ENCODE data around the gene EVA1A. TPM values are rescaled to one million over a fixed set of nuclear protein-coding genes. Genes with fewer than 3 reads are reported as not detected.

The EVA1A gene
- total RNA-seq, 3 donors from 2014 or later (not counting 1 experiment from before 2014, with no cell fraction given), result not detected

DNA sequence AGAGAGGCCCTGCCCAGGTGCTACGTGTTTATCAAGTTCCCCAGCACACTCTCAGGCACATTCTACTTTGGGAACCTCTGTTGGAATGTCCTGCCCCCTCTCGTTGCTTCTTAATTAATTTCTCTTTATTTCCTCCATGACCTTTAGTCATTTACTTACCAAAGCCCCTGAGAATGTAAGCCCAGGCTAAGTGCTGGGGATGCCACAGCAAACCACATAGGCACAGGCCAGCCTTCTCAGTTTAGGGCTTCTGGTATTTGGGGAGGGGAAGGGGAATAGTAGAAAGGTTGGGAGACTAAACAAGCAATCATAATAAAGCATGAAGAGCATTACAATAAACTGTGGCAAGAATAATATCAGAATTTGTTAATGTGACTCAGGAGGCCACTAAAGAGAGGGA, 85.7 kb downstream of the EVA1A start:
- TF ChIP-seq, protein P1, sequence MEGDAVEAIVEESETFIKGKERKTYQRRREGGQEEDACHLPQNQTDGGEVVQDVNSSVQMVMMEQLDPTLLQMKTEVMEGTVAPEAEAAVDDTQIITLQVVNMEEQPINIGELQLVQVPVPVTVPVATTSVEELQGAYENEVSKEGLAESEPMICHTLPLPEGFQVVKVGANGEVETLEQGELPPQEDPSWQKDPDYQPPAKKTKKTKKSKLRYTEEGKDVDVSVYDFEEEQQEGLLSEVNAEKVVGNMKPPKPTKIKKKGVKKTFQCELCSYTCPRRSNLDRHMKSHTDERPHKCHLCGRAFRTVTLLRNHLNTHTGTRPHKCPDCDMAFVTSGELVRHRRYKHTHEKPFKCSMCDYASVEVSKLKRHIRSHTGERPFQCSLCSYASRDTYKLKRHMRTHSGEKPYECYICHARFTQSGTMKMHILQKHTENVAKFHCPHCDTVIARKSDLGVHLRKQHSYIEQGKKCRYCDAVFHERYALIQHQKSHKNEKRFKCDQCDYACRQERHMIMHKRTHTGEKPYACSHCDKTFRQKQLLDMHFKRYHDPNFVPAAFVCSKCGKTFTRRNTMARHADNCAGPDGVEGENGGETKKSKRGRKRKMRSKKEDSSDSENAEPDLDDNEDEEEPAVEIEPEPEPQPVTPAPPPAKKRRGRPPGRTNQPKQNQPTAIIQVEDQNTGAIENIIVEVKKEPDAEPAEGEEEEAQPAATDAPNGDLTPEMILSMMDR (IDR thresholded peaks at IDR 0.05), result no peak
- Mint-ChIP-seq H3K4me1 (no peaks in the 10 kb centered on the region), H3K36me3 (no peaks in the 10 kb centered on the region), H3K9me3 (peaks cover 0 to 2% of the 10 kb centered on the region in 2 donors), H3K27ac (no peak overlapping the region), H3K4me3 (no peak overlapping the region), H3K27me3 (ENCODE audit: low read depth in 2 of 2) (peaks cover 3 to 5% of the 10 kb centered on the region in 2 donors)
- Histone ChIP-seq H3K4me1 (ENCODE audit: control insufficient read depth, insufficient read depth, low read length) (no peaks in the 10 kb centered on the region), H3K36me3 (ENCODE audit: control insufficient read depth, insufficient read depth, low read length) (no peaks in the 10 kb centered on the region), H3K4me3 (ENCODE audit: low read length) (no peak overlapping the region), H3K27ac (ENCODE audit: low read length) (no peak overlapping the region), H3K9me3 (ENCODE audit: control insufficient read depth, insufficient read depth, low read length) (no peaks in the 10 kb centered on the region), H3K27me3 (ENCODE audit: control insufficient read depth, insufficient read depth, low read length) (no peaks in the 10 kb centered on the region)
- WGBS (ENCODE audit: insufficient coverage), result 90% methylated on average over 2 of the region's 2 CpGs
- DNase-seq (no peak), ATAC-seq (no peak)
- intact Hi-C loops (cut with micrococcal nuclease), result no loop called here

DNA sequence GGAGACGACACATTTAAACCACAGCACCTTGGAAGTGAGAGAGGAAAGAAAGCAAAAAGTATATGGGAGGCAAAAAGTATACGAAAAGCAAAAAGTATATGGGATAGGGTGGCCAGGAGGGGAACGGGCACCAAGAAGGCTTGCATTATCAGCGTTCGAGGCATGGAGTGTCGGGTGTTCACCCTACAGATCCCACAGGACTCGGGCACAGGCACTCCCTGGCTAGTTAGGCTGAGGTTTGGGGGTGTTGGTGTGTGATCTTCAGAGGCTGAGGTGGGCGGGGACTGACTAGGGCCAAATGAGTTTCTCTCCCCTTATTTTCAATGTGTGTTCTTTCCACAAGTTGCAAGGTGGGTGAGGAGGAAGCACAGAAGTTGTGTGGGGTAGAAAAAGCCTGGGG, 86.6 kb downstream of the EVA1A start:
- H3K27me3 Mint-ChIP-seq (ENCODE audit: low read depth in 2 of 2), result peaks cover 3 to 5% of the 10 kb centered on the region in 2 donors
- DNase-seq (no peak), ATAC-seq (no peak)

DNA sequence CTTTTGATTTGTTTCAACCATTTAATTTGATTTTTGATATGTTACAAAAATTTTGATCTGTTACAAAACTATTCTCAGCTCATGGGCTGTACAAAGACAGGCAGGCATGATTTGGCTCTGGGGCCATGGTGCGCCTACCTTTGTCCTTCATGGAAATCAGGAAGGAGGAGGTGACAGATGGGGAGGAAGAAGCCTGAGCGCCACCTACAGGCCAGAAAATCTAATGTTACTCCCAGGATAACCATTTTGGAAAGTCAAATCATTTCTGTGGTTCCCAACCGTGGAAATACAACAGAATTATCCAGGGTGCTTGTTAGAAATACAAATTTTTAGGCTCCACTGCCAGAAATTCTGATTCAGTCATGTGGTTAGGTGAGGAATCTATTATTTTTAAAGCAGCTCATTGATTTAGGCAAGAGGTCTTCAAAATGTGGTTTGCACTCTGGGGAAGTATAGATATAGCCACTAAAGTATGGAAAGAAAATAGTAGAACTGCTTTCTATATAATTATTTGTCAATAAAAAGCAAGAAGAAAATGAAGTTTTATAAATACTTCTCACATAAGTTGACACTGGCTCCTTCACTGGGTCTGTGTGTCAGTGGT, 93.9 kb downstream of the EVA1A start:
- DNase-seq (peak in 1 of 2 donors; percentile 31), ATAC-seq (no peak)
- H3K27me3 ChIP-seq (ENCODE audit: control insufficient read depth, insufficient read depth, low read length), result no peaks in the 10 kb centered on the region
- peaks cover 5 to 47% of the 10 kb centered on the region in 2 donors for H3K27me3 Mint-ChIP-seq (ENCODE audit: low read depth in 2 of 2)
- H3K27ac Mint-ChIP-seq, result no peak overlapping the region
- H3K9me3 ChIP-seq (ENCODE audit: control insufficient read depth, insufficient read depth, low read length), result no peaks in the 10 kb centered on the region
- WGBS (ENCODE audit: insufficient coverage), result 34% methylated on average over 3 of the region's 3 CpGs
- no peak overlapping the region for H3K27ac ChIP-seq (ENCODE audit: low read length)
- no peak overlapping the region for H3K4me3 ChIP-seq (ENCODE audit: low read length)
- intact Hi-C loops (cut with micrococcal nuclease), result no loop called here
- TF ChIP-seq, protein P1 (IDR thresholded peaks at IDR 0.05), result no peak
- H3K4me3 Mint-ChIP-seq, result no peak overlapping the region
- H3K4me1 Mint-ChIP-seq, result no peaks in the 10 kb centered on the region
- H3K4me1 ChIP-seq (ENCODE audit: control insufficient read depth, insufficient read depth, low read length), result no peaks in the 10 kb centered on the region
- no peaks in the 10 kb centered on the region for H3K36me3 Mint-ChIP-seq
- no peaks in the 10 kb centered on the region for H3K9me3 Mint-ChIP-seq
- H3K36me3 ChIP-seq (ENCODE audit: control insufficient read depth, insufficient read depth, low read length), result no peaks in the 10 kb centered on the region

More for the DNA sequence above, 86.6 kb downstream of the EVA1A start:
- Histone ChIP-seq H3K4me1 (ENCODE audit: control insufficient read depth, insufficient read depth, low read length) (no peaks in the 10 kb centered on the region), H3K27me3 (ENCODE audit: control insufficient read depth, insufficient read depth, low read length) (no peaks in the 10 kb centered on the region), H3K4me3 (ENCODE audit: low read length) (no peak overlapping the region), H3K9me3 (ENCODE audit: control insufficient read depth, insufficient read depth, low read length) (no peaks in the 10 kb centered on the region), H3K27ac (ENCODE audit: low read length) (no peak overlapping the region), H3K36me3 (ENCODE audit: control insufficient read depth, insufficient read depth, low read length) (no peaks in the 10 kb centered on the region)
- intact Hi-C loops (cut with micrococcal nuclease), result no loop called here
- no peaks in the 10 kb centered on the region for H3K36me3 Mint-ChIP-seq
- H3K27ac Mint-ChIP-seq, result no peak overlapping the region
- no peaks in the 10 kb centered on the region for H3K4me1 Mint-ChIP-seq
- no peak overlapping the region for H3K4me3 Mint-ChIP-seq
- TF ChIP-seq, protein P1 (IDR thresholded peaks at IDR 0.05), result no peak
- WGBS (ENCODE audit: insufficient coverage), result 88% methylated on average over 7 of the region's 8 CpGs
- H3K9me3 Mint-ChIP-seq, result peaks cover 0 to 2% of the 10 kb centered on the region in 2 donors
